ENCODE results near the gene BRCA1.

The BRCA1 gene

GRCh38 chr17:43020030-43020621, 105.0 kb downstream of the BRCA1 start:
- peak overlapping the region; percentile 2 for H3K27ac ChIP-seq (ENCODE audit: low read depth, low read length)
- peak overlapping the region; percentile 17 for H4K8ac ChIP-seq (ENCODE audit: low read depth, low read length)
- peaks cover 14% of the 10 kb centered on the region for H3K79me1 ChIP-seq (ENCODE audit: low read length)
- no CpG with 5 or more reads among the region's 6 CpGs for WGBS (ENCODE audit: extremely low coverage, insufficient coverage, insufficient read length)
- peaks cover 14 to 20% of the 10 kb centered on the region in 2 experiments for H3K4me1 ChIP-seq (ENCODE audit: control insufficient read depth in 1 of 2, insufficient read depth in 2 of 2, low read length in 2 of 2)
- H2AFZ ChIP-seq (ENCODE audit: insufficient read depth, low read length, poor library complexity) = no peak overlapping the region
- peak overlapping the region; percentile 11 for H3K4me2 ChIP-seq (ENCODE audit: low read length)
- H3K9ac ChIP-seq (ENCODE audit: low read length) = no peak overlapping the region
- H3K36me3 ChIP-seq (ENCODE audit: control insufficient read depth in 1 of 2, insufficient read depth in 2 of 2, low read length in 2 of 2) = peaks cover 27 to 35% of the 10 kb centered on the region in 2 experiments
- no peak overlapping the region for H3K23ac ChIP-seq (ENCODE audit: low read length)
- H4K12ac ChIP-seq (ENCODE audit: low read depth, low read length) = no peak overlapping the region
- peak overlapping the region; percentile 20 for H4K91ac ChIP-seq (ENCODE audit: low read depth, low read length)
- H3K27me3 ChIP-seq (ENCODE audit: insufficient read depth, low read length) = no peaks in the 10 kb centered on the region
- no peak overlapping the region for H3K14ac ChIP-seq (ENCODE audit: low read length)
- no peak overlapping the region for H2BK12ac ChIP-seq (ENCODE audit: low read length)
- H3K4ac ChIP-seq (ENCODE audit: low read depth, low read length) = peak overlapping the region; percentile 13
- H3K4me3 ChIP-seq (ENCODE audit: low read depth, low read length) = no peak overlapping the region
- H3K18ac ChIP-seq (ENCODE audit: low read length) = no peak overlapping the region
- H2AK5ac ChIP-seq (ENCODE audit: low read length) = no peak overlapping the region
- peaks cover 2% of the 10 kb centered on the region for H3K9me3 ChIP-seq (ENCODE audit: insufficient read depth, low read depth, low read length)
- H3K79me2 ChIP-seq (ENCODE audit: control insufficient read depth, insufficient read depth, low read length, poor library complexity) = peaks cover 11% of the 10 kb centered on the region
- H2BK120ac ChIP-seq (ENCODE audit: insufficient read depth, low read length, poor library complexity) = no peak overlapping the region
- DNase-seq = no peak
- H2BK5ac ChIP-seq (ENCODE audit: low read depth, low read length, poor library complexity) = no peak overlapping the region

- WGBS (ENCODE audit: extremely low coverage, insufficient coverage, insufficient read length) = no CpG with 5 or more reads among the region's 7 CpGs
These were observed 105.7 kb downstream of the BRCA1 start for GRCh38 chr17:43019418-43019817.

GRCh38 chr17:43018932-43019331, 106.2 kb downstream of the BRCA1 start:
- no peak overlapping the region for H3K4ac ChIP-seq (ENCODE audit: low read depth, low read length)
- H2AK5ac ChIP-seq (ENCODE audit: low read length) = no peak overlapping the region
- H4K91ac ChIP-seq (ENCODE audit: low read depth, low read length) = no peak overlapping the region
- peaks cover 11% of the 10 kb centered on the region for H3K79me2 ChIP-seq (ENCODE audit: control insufficient read depth, insufficient read depth, low read length, poor library complexity)
- H3K9me3 ChIP-seq (ENCODE audit: insufficient read depth, low read depth, low read length) = peaks cover 2% of the 10 kb centered on the region
- no peak overlapping the region for H4K8ac ChIP-seq (ENCODE audit: low read depth, low read length)
- peaks cover 14 to 20% of the 10 kb centered on the region in 2 experiments for H3K4me1 ChIP-seq (ENCODE audit: control insufficient read depth in 1 of 2, insufficient read depth in 2 of 2, low read length in 2 of 2)
- no peak overlapping the region for H3K4me3 ChIP-seq (ENCODE audit: low read depth, low read length)
- H2AFZ ChIP-seq (ENCODE audit: insufficient read depth, low read length, poor library complexity) = no peak overlapping the region
- peaks cover 13% of the 10 kb centered on the region for H3K79me1 ChIP-seq (ENCODE audit: low read length)
- H3K18ac ChIP-seq (ENCODE audit: low read length) = no peak overlapping the region
- no peak overlapping the region for H3K14ac ChIP-seq (ENCODE audit: low read length)
- no peak overlapping the region for H3K9ac ChIP-seq (ENCODE audit: low read length)
- WGBS (ENCODE audit: extremely low coverage, insufficient coverage, insufficient read length) = no CpG with 5 or more reads among the region's 4 CpGs
- H3K4me2 ChIP-seq (ENCODE audit: low read length) = no peak overlapping the region
- H3K36me3 ChIP-seq (ENCODE audit: control insufficient read depth in 1 of 2, insufficient read depth in 2 of 2, low read length in 2 of 2) = peaks cover 39 to 45% of the 10 kb centered on the region in 2 experiments
- no peak overlapping the region for H3K23ac ChIP-seq (ENCODE audit: low read length)
- H3K27ac ChIP-seq (ENCODE audit: low read depth, low read length) = no peak overlapping the region
- H3K27me3 ChIP-seq (ENCODE audit: insufficient read depth, low read length) = no peaks in the 10 kb centered on the region
- DNase-seq = no peak
- H4K12ac ChIP-seq (ENCODE audit: low read depth, low read length) = no peak overlapping the region
- H2BK120ac ChIP-seq (ENCODE audit: insufficient read depth, low read length, poor library complexity) = no peak overlapping the region
- H2BK5ac ChIP-seq (ENCODE audit: low read depth, low read length, poor library complexity) = no peak overlapping the region
- no peak overlapping the region for H2BK12ac ChIP-seq (ENCODE audit: low read length)

More at GRCh38 chr17:43019418-43019817, 105.7 kb downstream of the BRCA1 start:
- Histone ChIP-seq H3K14ac (ENCODE audit: low read length) (no peak overlapping the region), H4K8ac (ENCODE audit: low read depth, low read length) (peak overlapping the region; percentile 3), H3K27me3 (ENCODE audit: insufficient read depth, low read length) (no peaks in the 10 kb centered on the region), H3K79me2 (ENCODE audit: control insufficient read depth, insufficient read depth, low read length, poor library complexity) (peaks cover 11% of the 10 kb centered on the region), H3K4me3 (ENCODE audit: low read depth, low read length) (no peak overlapping the region), H4K12ac (ENCODE audit: low read depth, low read length) (no peak overlapping the region), H2BK120ac (ENCODE audit: insufficient read depth, low read length, poor library complexity) (no peak overlapping the region), H3K79me1 (ENCODE audit: low read length) (peaks cover 14% of the 10 kb centered on the region), H3K4ac (ENCODE audit: low read depth, low read length) (peak overlapping the region; percentile 24), H2BK5ac (ENCODE audit: low read depth, low read length, poor library complexity) (no peak overlapping the region), H3K4me1 (ENCODE audit: control insufficient read depth in 1 of 2, insufficient read depth in 2 of 2, low read length in 2 of 2) (peaks cover 14 to 20% of the 10 kb centered on the region in 2 experiments), H3K4me2 (ENCODE audit: low read length) (peak overlapping the region; percentile 11), H3K9ac (ENCODE audit: low read length) (no peak overlapping the region), H3K18ac (ENCODE audit: low read length) (no peak overlapping the region), H3K36me3 (ENCODE audit: control insufficient read depth in 1 of 2, insufficient read depth in 2 of 2, low read length in 2 of 2) (peaks cover 34 to 42% of the 10 kb centered on the region in 2 experiments), H2AK5ac (ENCODE audit: low read length) (no peak overlapping the region), H2BK12ac (ENCODE audit: low read length) (no peak overlapping the region), H2AFZ (ENCODE audit: insufficient read depth, low read length, poor library complexity) (no peak overlapping the region), H3K27ac (ENCODE audit: low read depth, low read length) (no peak overlapping the region), H4K91ac (ENCODE audit: low read depth, low read length) (no peak overlapping the region), H3K23ac (ENCODE audit: low read length) (no peak overlapping the region), H3K9me3 (ENCODE audit: insufficient read depth, low read depth, low read length) (peaks cover 2% of the 10 kb centered on the region)
- no peak for DNase-seq

GRCh38 chr17:43018008-43018853, 106.9 kb downstream of the BRCA1 start:
- DNase-seq = no peak
- peak overlapping the region; percentile 25 for H3K4me3 ChIP-seq (ENCODE audit: low read depth, low read length)
- no peak overlapping the region for H3K4me2 ChIP-seq (ENCODE audit: low read length)
- no peak overlapping the region for H4K8ac ChIP-seq (ENCODE audit: low read depth, low read length)
- no CpG with 5 or more reads among the region's 19 CpGs for WGBS (ENCODE audit: extremely low coverage, insufficient coverage, insufficient read length)
- no peak overlapping the region for H2BK5ac ChIP-seq (ENCODE audit: low read depth, low read length, poor library complexity)
- no peak overlapping the region for H3K18ac ChIP-seq (ENCODE audit: low read length)
- H4K12ac ChIP-seq (ENCODE audit: low read depth, low read length) = no peak overlapping the region
- H4K91ac ChIP-seq (ENCODE audit: low read depth, low read length) = no peak overlapping the region
- H3K36me3 ChIP-seq (ENCODE audit: control insufficient read depth in 1 of 2, insufficient read depth in 2 of 2, low read length in 2 of 2) = peaks cover 43 to 45% of the 10 kb centered on the region in 2 experiments
- no peak overlapping the region for H3K14ac ChIP-seq (ENCODE audit: low read length)
- H3K9ac ChIP-seq (ENCODE audit: low read length) = peak overlapping the region; percentile 45
- no peak overlapping the region for H2BK12ac ChIP-seq (ENCODE audit: low read length)
- H2BK120ac ChIP-seq (ENCODE audit: insufficient read depth, low read length, poor library complexity) = no peak overlapping the region
- H3K27me3 ChIP-seq (ENCODE audit: insufficient read depth, low read length) = no peaks in the 10 kb centered on the region
- no peak overlapping the region for H3K4ac ChIP-seq (ENCODE audit: low read depth, low read length)
- H3K27ac ChIP-seq (ENCODE audit: low read depth, low read length) = no peak overlapping the region
- H3K9me3 ChIP-seq (ENCODE audit: insufficient read depth, low read depth, low read length) = peaks cover 5% of the 10 kb centered on the region
- peaks cover 14 to 20% of the 10 kb centered on the region in 2 experiments for H3K4me1 ChIP-seq (ENCODE audit: control insufficient read depth in 1 of 2, insufficient read depth in 2 of 2, low read length in 2 of 2)
- H3K79me1 ChIP-seq (ENCODE audit: low read length) = peaks cover 13% of the 10 kb centered on the region
- H3K79me2 ChIP-seq (ENCODE audit: control insufficient read depth, insufficient read depth, low read length, poor library complexity) = peaks cover 11% of the 10 kb centered on the region
- H2AK5ac ChIP-seq (ENCODE audit: low read length) = no peak overlapping the region
- no peak overlapping the region for H2AFZ ChIP-seq (ENCODE audit: insufficient read depth, low read length, poor library complexity)
- H3K23ac ChIP-seq (ENCODE audit: low read length) = no peak overlapping the region

All from trophoblast cell (in vitro differentiated cells and primary cell).